Measurements from ENCODE around the gene PBOV1.

Gene PBOV1

GRCh38 chr6:138219398-138219797, 1.1 kb upstream of the PBOV1 start:
- TF ChIP-seq CTCF (IDR thresholded peaks at IDR 0.05), result no peak

- no peak for TF ChIP-seq CTCF (IDR thresholded peaks at IDR 0.05)
Observed at GRCh38 chr6:138215093-138215782, 3.1 kb downstream of the PBOV1 start.

- no peak for TF ChIP-seq CTCF (IDR thresholded peaks at IDR 0.05)
Observed at GRCh38 chr6:138211601-138212000, 6.7 kb downstream of the PBOV1 start.

GRCh38 chr6:138211048-138211581, 7.2 kb downstream of the PBOV1 start:
- TF ChIP-seq CTCF (IDR thresholded peaks at IDR 0.05), result peak; percentile 30; the same call in 1 of the 2 replicates

- no peak for TF ChIP-seq CTCF (IDR thresholded peaks at IDR 0.05)
Observed at GRCh38 chr6:138206862-138207261, 11.4 kb downstream of the PBOV1 start.

GRCh38 chr6:138205437-138206094, 12.7 kb downstream of the PBOV1 start:
- no peak for TF ChIP-seq CTCF (IDR thresholded peaks at IDR 0.05)

GRCh38 chr6:138204792-138205384, 13.4 kb downstream of the PBOV1 start:
- TF ChIP-seq CTCF (IDR thresholded peaks at IDR 0.05), result no peak
